Fibroblast of lung (primary cell): ENCODE results near the gene PRDX2.
A peak's percentile ranks its signal among the peaks of the same experiment; 100 is the strongest.

ENCODE experiments used
- EZH2 ChIP-seq: IDR thresholded peaks from 2 replicates; pipeline ENCODE4 v1.5.1; 2012; ENCODE audit warnings: low read length, control low read depth, mild to moderate bottlenecking; ENCODE audit errors: missing control alignments
- TF ChIP-seq, protein P1 (sequence below), 2 donors: IDR thresholded peaks in 1 of 2; conservative IDR thresholded peaks in 1 of 2; 1 replicate in 1 of 2; 2 replicates in 1 of 2; pipeline ENCODE4 v1.5.1; 2011 to 2012; ENCODE audit warnings: low read length in 2 of 2, control low read depth in 1 of 2, inconsistent platforms in 1 of 2, low read depth in 1 of 2, mild to moderate bottlenecking in 1 of 2

DNA sequence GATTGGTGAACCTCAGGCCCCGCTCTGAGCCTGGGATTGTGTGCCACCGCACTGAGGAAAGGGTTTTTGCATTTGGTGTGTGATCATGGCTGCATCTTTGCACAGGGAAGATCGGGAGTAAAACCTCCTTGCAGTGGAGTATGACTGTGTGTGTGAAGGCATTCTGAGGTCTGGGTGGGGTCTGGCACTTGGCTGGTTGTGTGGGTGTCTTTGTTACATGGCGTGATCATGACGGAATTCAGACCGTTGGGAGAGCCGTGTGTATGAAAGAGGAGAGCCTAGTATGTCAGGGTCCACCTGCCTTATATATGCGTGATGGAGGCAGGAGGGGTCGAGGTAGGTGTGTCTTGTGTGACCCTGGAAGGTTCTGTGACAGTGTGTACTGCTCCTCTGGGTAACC, 50.7 kb downstream of the PRDX2 start:
- TF ChIP-seq, protein P1, sequence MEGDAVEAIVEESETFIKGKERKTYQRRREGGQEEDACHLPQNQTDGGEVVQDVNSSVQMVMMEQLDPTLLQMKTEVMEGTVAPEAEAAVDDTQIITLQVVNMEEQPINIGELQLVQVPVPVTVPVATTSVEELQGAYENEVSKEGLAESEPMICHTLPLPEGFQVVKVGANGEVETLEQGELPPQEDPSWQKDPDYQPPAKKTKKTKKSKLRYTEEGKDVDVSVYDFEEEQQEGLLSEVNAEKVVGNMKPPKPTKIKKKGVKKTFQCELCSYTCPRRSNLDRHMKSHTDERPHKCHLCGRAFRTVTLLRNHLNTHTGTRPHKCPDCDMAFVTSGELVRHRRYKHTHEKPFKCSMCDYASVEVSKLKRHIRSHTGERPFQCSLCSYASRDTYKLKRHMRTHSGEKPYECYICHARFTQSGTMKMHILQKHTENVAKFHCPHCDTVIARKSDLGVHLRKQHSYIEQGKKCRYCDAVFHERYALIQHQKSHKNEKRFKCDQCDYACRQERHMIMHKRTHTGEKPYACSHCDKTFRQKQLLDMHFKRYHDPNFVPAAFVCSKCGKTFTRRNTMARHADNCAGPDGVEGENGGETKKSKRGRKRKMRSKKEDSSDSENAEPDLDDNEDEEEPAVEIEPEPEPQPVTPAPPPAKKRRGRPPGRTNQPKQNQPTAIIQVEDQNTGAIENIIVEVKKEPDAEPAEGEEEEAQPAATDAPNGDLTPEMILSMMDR (conservative IDR thresholded peaks at IDR 0.05 in 1 of 2, IDR thresholded peaks at IDR 0.05 in 1 of 2; ENCODE audit: low read depth in 1 of 2, low read length in 2 of 2) = no peak
- peak; percentile 5 for TF ChIP-seq EZH2
